ENCODE results near the gene UBL4B. TPM values are rescaled to one million over a fixed set of nuclear protein-coding genes. Genes with fewer than 3 reads are reported as not detected.

Gene UBL4B
- total RNA-seq, 1 donor from 2014 or later: not detected

DNA sequence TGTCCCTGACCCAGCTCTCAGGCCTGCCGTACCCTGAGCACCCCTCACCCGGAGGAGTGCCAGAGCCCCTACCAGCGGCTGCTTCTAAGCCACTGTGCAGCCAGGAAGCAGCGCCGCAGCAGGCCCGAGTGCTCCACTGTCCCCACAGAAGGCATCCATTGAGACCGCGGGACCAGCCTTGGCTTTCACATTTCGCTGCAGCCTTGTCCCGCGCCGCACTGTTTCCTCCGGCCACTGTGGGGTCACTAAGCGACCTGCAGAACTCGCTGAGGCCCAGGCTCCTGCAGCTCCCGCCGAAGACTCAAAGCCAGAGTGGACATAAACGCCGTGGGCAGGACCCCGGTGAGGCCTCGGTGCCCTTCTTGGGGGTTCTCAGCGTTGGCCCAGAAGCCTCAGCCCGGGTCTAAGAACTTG, 44.8 kb upstream of the UBL4B start:
- Mint-ChIP-seq H3K36me3 (ENCODE audit: low read depth) (peaks cover 5% of the 10 kb centered on the region), H3K27ac (ENCODE audit: unreplicated experiment) (no peak overlapping the region), H3K27me3 (ENCODE audit: low read depth) (peaks cover 47% of the 10 kb centered on the region), H3K4me3 (ENCODE audit: unreplicated experiment) (no peak overlapping the region), H3K9me3 (ENCODE audit: low read depth) (no peaks in the 10 kb centered on the region), H3K4me1 (ENCODE audit: low read depth) (peaks cover 4% of the 10 kb centered on the region)
- DNase-seq (ENCODE audit: low spot score): no peak
- no peak for TF ChIP-seq CTCF (IDR thresholded peaks at IDR 0.05)

- Mint-ChIP-seq H3K36me3 (ENCODE audit: low read depth) (peaks cover 5% of the 10 kb centered on the region), H3K4me3 (ENCODE audit: unreplicated experiment) (no peak overlapping the region), H3K27me3 (ENCODE audit: low read depth) (peaks cover 48% of the 10 kb centered on the region), H3K27ac (ENCODE audit: unreplicated experiment) (no peak overlapping the region), H3K4me1 (ENCODE audit: low read depth) (peaks cover 4% of the 10 kb centered on the region), H3K9me3 (ENCODE audit: low read depth) (no peaks in the 10 kb centered on the region)
- no peak for DNase-seq (ENCODE audit: low spot score)
- TF ChIP-seq CTCF (IDR thresholded peaks at IDR 0.05): no peak
Observed at GRCh38 chr1:110067893-110068645, 44.2 kb upstream of the UBL4B start.

- Mint-ChIP-seq H3K9me3 (ENCODE audit: low read depth) (no peaks in the 10 kb centered on the region), H3K27me3 (ENCODE audit: low read depth) (peaks cover 53% of the 10 kb centered on the region), H3K4me3 (ENCODE audit: unreplicated experiment) (no peak overlapping the region), H3K36me3 (ENCODE audit: low read depth) (peaks cover 6% of the 10 kb centered on the region), H3K27ac (ENCODE audit: unreplicated experiment) (no peak overlapping the region), H3K4me1 (ENCODE audit: low read depth) (peaks cover 4% of the 10 kb centered on the region)
- TF ChIP-seq CTCF (IDR thresholded peaks at IDR 0.05): no peak
- DNase-seq (ENCODE audit: low spot score): no peak
Observed at GRCh38 chr1:110068646-110069403, 43.4 kb upstream of the UBL4B start.

GRCh38 chr1:110069404-110070281, 42.6 kb upstream of the UBL4B start:
- no peak overlapping the region for H3K27ac Mint-ChIP-seq (ENCODE audit: unreplicated experiment)
- DNase-seq (ENCODE audit: low spot score): no peak

More at GRCh38 chr1:110069404-110070281, 42.6 kb upstream of the UBL4B start:
- no peak overlapping the region for H3K4me3 Mint-ChIP-seq (ENCODE audit: unreplicated experiment)
- peaks cover 8% of the 10 kb centered on the region for H3K36me3 Mint-ChIP-seq (ENCODE audit: low read depth)
- TF ChIP-seq CTCF (IDR thresholded peaks at IDR 0.05): no peak
- no peaks in the 10 kb centered on the region for H3K9me3 Mint-ChIP-seq (ENCODE audit: low read depth)
- H3K4me1 Mint-ChIP-seq (ENCODE audit: low read depth): peaks cover 4% of the 10 kb centered on the region
- peaks cover 61% of the 10 kb centered on the region for H3K27me3 Mint-ChIP-seq (ENCODE audit: low read depth)
